Activated T-cell treated with anti-CD3 and anti-CD28 coated beads, Interleukin-2, amount 50 U/mL, for 24 hours (primary cell): Measurements from ENCODE around the gene ALDH1B1.

ENCODE experiments used
- DNase-seq: peaks from one replicate; pipeline ENCODE4 v3.0.0-alpha.2; 2020
- H3K27ac Mint-ChIP-seq: 2 replicates; pipeline ENCODE4 v1.8.0; 2020; ENCODE audit warnings: mild to moderate bottlenecking, mixed read lengths
- H3K27me3 Mint-ChIP-seq: 2 replicates; pipeline ENCODE4 v1.8.0; 2020; ENCODE audit warnings: mixed read lengths
- H3K36me3 Mint-ChIP-seq: 2 replicates; pipeline ENCODE4 v1.8.0; 2020; ENCODE audit warnings: low read depth, mixed read lengths
- H3K4me1 Mint-ChIP-seq: 2 replicates; pipeline ENCODE4 v1.8.0; 2020; ENCODE audit warnings: low read depth, mixed read lengths
- H3K4me3 Mint-ChIP-seq: 2 replicates; pipeline ENCODE4 v1.8.0; 2020; ENCODE audit warnings: mild to moderate bottlenecking, moderate library complexity, mixed read lengths
- H3K9me3 Mint-ChIP-seq: 2 replicates; pipeline ENCODE4 v1.8.0; 2020; ENCODE audit warnings: mixed read lengths

The ALDH1B1 gene

DNA sequence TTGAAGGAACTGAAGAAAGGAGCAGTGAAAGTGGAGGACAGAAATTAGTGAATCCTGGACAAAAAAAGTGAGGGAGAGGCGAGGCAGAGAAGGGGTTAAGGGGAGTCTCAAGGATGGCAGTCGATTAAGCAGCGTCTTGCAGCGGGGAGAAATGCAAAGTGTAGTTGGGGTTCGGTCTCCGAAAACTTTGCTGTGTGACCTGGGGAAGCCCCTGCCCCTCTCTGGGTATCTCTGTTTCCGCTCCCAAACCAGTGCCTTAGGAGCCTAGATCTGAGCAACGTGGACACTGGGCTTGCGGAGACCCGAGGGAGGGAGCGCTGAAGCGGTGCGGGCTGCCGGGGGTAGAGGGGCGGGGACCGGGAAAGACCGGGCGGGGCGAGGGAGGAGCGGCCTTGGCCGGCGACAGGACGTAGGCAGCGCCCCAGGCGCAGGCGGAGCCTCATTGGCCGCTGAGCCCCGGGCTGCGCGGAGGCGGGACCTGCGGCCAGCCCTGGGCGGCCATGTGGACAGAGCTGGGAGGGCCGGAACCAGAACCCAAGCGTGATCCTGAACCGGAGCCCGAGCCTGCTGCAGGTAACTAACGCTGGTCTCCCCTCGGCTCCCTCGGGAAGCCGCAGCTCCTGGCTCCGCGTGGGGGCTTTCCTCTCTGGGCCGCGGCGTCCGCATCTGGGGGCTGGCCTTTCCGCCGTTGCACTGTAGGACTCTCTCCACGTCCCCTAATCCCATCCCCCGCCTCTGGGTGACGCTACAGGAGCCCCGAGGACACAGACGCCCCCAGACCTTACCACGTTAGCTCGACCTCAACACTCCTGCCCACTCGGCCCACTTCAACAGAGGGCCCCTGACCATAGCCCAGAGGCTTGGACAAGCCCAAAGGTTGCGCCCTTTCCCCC, at the start of gene ALDH1B1:
TSS of gene ALDH1B1 (plus strand) at position 468 of the 893 bp plus-strand sequence. CDS start 3,047 bp downstream, outside the sequence.
- DNase-seq, result peak; percentile 88
- H3K4me1 Mint-ChIP-seq, result peaks cover 20% of the 10 kb centered on the region
- peaks cover 15% of the 10 kb centered on the region for H3K27me3 Mint-ChIP-seq
- H3K27ac Mint-ChIP-seq, result peak within 1 kb of the TSS; percentile 91
- peaks cover 4% of the 10 kb centered on the region for H3K9me3 Mint-ChIP-seq
- H3K4me3 Mint-ChIP-seq, result peak within 1 kb of the TSS; percentile 93
- peaks cover 37% of the 10 kb centered on the region for H3K36me3 Mint-ChIP-seq

DNA sequence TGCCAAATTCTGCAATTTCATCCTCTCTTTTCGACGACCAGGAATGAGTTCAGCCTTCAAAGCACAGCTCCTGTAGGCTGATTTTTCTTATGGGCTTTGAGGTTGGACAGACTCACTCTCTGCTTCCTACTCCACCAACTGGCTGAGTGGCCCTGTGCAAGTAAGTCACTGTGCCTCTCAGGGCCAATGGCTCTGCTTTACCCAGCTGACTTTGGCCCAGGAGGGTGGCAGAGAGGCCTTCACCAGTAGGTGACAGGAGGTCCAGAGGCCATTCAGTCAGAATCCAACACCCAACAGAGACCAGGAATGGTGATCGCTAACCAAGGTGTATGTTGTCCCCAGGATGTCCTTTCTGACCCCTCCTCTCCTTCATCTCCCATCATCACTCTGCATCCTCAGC, 49.5 kb upstream of the ALDH1B1 start:
- no peaks in the 10 kb centered on the region for H3K36me3 Mint-ChIP-seq
- no peaks in the 10 kb centered on the region for H3K9me3 Mint-ChIP-seq
- no peak overlapping the region for H3K4me3 Mint-ChIP-seq
- no peak for DNase-seq
- no peaks in the 10 kb centered on the region for H3K27me3 Mint-ChIP-seq
- H3K27ac Mint-ChIP-seq, result no peak overlapping the region
- H3K4me1 Mint-ChIP-seq, result peaks cover 6% of the 10 kb centered on the region

DNA sequence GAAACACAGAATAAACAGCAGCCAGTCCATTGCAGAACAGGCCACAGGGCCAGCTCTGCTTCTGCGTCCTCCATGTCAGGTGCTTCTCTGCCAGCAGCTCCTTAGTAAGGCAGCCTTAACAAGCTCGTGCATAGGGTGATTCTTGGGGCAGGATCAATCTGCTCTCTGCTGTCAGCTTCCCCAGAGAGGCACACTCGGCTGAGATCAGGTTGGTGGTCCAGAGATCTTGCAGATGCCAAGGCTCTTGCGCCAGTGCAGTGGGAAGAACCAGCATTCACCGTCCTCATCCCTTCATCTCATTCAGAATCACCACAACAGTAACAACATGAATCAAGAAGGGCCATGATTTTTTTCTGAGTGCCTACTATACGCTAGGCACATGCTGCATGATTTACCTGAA, 49.0 kb upstream of the ALDH1B1 start:
- H3K27ac Mint-ChIP-seq, result no peak overlapping the region
- H3K4me3 Mint-ChIP-seq, result no peak overlapping the region
- H3K36me3 Mint-ChIP-seq, result no peaks in the 10 kb centered on the region
- no peaks in the 10 kb centered on the region for H3K27me3 Mint-ChIP-seq
- no peak for DNase-seq
- H3K4me1 Mint-ChIP-seq, result peaks cover 6% of the 10 kb centered on the region
- H3K9me3 Mint-ChIP-seq, result no peaks in the 10 kb centered on the region

DNA sequence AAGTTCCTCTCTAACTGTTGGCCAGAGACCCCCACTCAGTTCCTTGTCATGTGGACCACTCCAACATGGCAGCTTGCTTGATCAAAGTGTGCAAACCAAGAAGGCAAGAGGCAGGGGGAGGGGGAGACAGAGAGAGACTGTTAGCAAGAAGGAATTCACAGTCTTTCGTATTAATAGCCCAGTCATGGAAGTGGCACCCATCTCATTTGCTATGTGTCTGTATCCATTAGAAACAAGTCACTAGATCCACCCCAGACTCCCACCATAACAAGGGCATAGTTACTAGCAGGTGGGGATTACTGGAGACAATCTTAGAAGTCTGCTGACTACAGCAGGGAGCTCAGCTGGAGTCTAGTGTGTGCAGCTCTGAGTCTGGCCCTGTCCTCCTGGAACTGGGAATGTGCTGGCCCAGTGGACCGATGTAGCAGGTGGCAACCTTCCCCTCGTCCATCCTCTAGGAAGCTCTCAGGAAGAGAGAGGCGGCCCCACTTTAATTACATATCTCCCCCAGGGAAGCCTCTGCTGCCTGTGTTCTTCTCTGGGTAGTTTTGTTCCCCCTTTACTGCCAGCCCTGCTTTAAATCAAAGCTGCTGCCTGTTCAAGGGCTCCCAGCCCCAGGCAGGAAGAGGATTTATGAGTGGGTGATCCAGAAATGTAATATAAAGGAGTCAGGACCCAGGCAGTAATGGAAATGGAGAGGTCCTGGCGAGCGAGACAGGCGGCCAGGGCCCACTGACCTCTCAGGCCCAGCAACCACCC, 47.8 kb upstream of the ALDH1B1 start:
- Mint-ChIP-seq H3K27me3 (peaks cover 5% of the 10 kb centered on the region), H3K27ac (no peak overlapping the region), H3K9me3 (no peaks in the 10 kb centered on the region), H3K4me3 (no peak overlapping the region), H3K36me3 (no peaks in the 10 kb centered on the region), H3K4me1 (no peaks in the 10 kb centered on the region)
- DNase-seq, result no peak

DNA sequence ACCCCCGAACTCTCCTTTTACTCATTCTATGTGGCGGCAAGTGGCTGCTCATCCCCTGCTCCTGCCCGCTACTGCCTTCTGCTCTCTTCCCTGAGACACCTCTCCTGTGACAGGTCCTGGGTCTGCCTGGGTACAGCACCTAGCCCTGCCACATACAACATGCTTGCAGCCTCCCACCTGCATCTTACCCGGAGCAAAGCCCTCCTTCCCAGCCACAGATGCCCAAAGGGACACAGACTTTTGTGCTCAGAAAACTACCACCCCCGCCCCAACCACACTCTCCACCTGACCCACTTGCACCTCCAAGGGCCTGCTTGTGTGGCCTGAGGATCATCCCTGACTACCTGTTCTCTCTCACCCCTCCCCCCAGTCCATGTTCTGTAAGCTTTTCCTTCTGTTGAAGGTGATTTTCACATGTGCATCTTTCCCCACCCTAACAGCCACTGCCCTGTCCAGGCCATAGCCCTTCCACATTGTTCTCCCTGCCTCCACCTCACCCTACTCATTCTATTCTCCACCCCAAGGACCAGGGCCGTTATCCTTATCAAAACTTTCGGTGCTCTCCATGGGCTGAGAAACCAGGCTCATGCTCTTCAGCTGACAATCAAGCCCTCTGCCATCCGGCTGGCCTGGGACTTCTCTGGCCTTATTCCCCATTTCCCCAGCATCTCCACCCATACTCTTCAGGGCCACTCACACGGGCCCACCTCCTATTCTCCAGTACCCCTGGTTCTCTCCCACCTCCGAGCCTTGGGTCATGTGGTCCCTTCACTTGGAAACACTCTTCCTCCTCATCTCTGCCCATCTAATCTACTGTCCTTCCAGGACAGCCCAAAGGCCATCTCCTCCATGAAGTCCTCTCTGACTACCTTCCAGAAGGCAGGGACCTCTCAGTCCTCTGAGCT, 46.4 kb upstream of the ALDH1B1 start:
- Mint-ChIP-seq H3K27ac (no peak overlapping the region), H3K4me1 (no peaks in the 10 kb centered on the region), H3K27me3 (peaks cover 8% of the 10 kb centered on the region), H3K9me3 (no peaks in the 10 kb centered on the region), H3K4me3 (no peak overlapping the region), H3K36me3 (no peaks in the 10 kb centered on the region)
- DNase-seq, result no peak

DNA sequence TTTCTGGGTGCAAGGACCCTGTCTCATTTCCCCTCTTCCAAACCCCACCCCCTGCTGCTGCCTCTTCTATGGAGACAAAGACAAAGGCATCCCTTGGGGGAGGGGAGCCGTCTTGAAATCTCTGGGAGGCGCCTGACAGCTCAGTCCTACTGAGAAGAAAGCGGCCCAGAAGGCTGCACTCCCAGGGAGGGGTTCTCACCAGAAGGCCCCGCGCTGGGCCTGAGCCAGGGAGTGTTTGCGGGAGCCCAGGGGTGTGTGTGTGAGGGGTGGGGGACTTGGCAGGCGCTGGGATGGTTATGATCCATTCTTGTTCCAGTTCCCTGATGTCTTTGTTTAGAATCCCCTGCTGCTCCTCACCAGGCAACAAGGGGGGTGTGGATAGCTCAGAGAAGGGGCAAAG, 45.7 kb upstream of the ALDH1B1 start:
- no peaks in the 10 kb centered on the region for H3K9me3 Mint-ChIP-seq
- H3K27me3 Mint-ChIP-seq, result peaks cover 8% of the 10 kb centered on the region
- no peak overlapping the region for H3K4me3 Mint-ChIP-seq
- no peaks in the 10 kb centered on the region for H3K4me1 Mint-ChIP-seq
- no peak for DNase-seq
- no peak overlapping the region for H3K27ac Mint-ChIP-seq
- H3K36me3 Mint-ChIP-seq, result no peaks in the 10 kb centered on the region

DNA sequence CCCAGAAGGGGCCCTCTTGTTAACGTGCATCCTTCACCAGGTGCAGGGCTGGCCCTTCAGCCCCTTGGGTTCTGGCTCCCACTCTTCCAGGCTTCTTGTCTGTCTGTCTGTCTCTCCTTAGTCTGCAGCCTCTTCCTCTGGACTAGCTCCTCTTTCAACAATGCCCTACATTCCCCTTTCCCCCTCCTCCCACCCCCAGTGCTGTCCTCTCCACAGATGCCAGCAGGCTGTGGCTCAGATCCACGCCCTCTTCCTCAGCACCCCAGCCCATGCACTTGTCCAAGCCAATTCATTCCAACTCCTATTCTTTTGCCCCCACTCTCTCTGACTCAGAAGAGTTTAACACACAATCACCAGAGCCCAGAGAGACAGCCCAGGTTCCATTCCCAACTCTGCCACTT, 45.2 kb upstream of the ALDH1B1 start:
- Mint-ChIP-seq H3K27ac (no peak overlapping the region), H3K27me3 (peaks cover 8% of the 10 kb centered on the region), H3K9me3 (no peaks in the 10 kb centered on the region), H3K36me3 (no peaks in the 10 kb centered on the region), H3K4me1 (no peaks in the 10 kb centered on the region), H3K4me3 (no peak overlapping the region)
- DNase-seq, result no peak

DNA sequence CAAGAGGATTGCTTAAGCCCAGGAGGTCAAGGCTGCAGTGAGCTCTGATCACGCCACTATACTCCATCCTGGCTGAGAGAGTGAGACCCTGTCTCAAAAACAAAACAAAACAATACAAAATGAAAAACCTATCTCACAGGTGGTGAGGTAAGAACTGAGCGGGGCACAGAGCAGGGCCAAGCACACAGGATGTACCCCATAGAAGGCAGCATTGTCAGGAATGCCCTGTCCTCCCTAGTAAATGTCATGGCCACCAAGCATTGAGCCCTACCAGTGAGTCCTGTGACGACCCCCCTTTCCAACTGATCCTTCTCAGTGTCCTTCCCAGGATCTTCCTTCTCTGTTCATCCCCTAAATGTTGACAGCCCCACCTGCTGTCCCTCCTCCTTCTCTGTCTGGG, 44.6 kb upstream of the ALDH1B1 start:
- DNase-seq, result no peak
- H3K4me1 Mint-ChIP-seq, result no peaks in the 10 kb centered on the region
- no peak overlapping the region for H3K27ac Mint-ChIP-seq
- peaks cover 8% of the 10 kb centered on the region for H3K27me3 Mint-ChIP-seq
- no peak overlapping the region for H3K4me3 Mint-ChIP-seq
- H3K9me3 Mint-ChIP-seq, result no peaks in the 10 kb centered on the region
- no peaks in the 10 kb centered on the region for H3K36me3 Mint-ChIP-seq

DNA sequence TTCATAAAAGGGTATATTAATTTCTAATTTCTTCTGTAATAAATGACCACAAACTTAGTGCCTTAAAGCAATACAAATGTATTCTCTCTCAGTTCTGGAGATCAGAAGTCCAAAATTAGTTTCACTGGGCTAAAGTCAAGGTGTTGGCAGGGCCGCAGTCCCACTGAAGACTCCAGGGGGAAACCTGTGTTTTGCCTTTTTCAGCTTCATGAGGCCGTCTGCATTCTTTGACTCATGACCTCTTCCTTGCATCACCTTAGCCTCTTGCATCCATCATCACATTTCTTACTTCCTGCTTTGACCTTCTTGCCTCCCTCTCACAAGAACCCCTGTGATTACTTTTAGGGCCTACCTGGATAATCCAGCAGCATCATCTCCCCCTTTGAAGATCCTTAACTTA, 42.0 kb upstream of the ALDH1B1 start:
- no peaks in the 10 kb centered on the region for H3K4me1 Mint-ChIP-seq
- no peak overlapping the region for H3K4me3 Mint-ChIP-seq
- H3K27ac Mint-ChIP-seq, result no peak overlapping the region
- no peaks in the 10 kb centered on the region for H3K36me3 Mint-ChIP-seq
- DNase-seq, result no peak
- H3K9me3 Mint-ChIP-seq, result no peaks in the 10 kb centered on the region
- peaks cover 8% of the 10 kb centered on the region for H3K27me3 Mint-ChIP-seq

DNA sequence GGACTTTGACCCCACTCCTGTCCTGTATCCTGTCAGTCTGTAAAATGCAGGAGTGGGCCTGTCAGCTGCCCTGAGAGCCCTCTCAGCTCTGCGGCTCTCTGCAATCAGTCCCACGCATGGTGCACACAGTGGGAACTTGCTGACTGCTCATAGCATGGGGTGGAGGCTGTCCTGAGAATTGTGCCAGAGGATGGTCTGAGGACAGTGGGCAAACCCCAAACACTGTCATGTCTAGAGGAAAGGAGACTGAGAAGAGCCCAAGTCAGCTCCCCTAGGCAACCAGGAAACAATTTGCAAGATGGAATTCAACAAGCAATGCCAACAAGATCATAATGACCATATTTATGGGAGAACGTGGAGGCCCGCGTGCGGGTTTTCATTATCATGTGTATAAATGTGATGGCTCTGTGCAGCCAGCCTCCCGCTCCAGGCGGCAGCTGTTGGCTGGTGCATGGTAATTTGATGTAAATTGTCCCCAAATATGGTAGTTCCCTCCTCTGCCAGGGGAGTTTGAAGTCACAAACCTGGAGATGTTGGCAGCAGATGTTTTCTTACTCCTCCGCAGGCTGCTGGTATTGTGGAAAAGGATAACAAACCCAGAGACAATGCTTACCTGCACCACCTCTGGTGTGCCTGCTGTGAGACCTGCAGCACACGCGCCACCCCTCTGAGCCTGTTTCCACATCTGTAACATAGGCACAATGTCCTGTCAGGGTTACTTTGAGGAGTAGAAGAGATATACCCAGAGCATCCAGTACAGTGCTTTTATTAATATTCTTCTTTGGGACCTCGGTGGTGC, 39.8 kb upstream of the ALDH1B1 start:
- H3K4me1 Mint-ChIP-seq, result no peaks in the 10 kb centered on the region
- no peak overlapping the region for H3K27ac Mint-ChIP-seq
- no peak for DNase-seq
- H3K36me3 Mint-ChIP-seq, result no peaks in the 10 kb centered on the region
- H3K4me3 Mint-ChIP-seq, result no peak overlapping the region
- no peaks in the 10 kb centered on the region for H3K9me3 Mint-ChIP-seq
- peaks cover 8% of the 10 kb centered on the region for H3K27me3 Mint-ChIP-seq

DNA sequence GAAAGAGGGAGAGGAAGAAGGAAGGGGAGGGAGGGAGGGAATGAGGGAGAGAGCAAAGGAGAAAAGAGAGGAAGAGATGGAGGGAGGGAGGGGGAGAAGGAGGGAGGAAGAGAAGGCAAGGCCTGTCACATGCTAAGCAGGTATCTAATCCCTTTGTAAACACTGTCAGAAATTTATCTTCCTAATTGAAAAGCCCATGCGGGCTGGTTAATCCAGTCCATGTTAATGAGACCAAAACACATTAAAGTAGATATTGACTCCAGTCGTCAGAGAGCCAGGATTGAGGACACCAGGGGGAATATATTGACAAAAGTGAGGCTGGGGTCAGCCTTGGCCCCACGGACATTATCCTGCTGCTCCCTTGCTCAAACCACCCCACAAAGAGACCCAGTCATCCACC, 37.4 kb upstream of the ALDH1B1 start:
- H3K27me3 Mint-ChIP-seq, result no peaks in the 10 kb centered on the region
- H3K36me3 Mint-ChIP-seq, result no peaks in the 10 kb centered on the region
- H3K4me3 Mint-ChIP-seq, result no peak overlapping the region
- H3K9me3 Mint-ChIP-seq, result no peaks in the 10 kb centered on the region
- DNase-seq, result no peak
- no peaks in the 10 kb centered on the region for H3K4me1 Mint-ChIP-seq
- no peak overlapping the region for H3K27ac Mint-ChIP-seq

DNA sequence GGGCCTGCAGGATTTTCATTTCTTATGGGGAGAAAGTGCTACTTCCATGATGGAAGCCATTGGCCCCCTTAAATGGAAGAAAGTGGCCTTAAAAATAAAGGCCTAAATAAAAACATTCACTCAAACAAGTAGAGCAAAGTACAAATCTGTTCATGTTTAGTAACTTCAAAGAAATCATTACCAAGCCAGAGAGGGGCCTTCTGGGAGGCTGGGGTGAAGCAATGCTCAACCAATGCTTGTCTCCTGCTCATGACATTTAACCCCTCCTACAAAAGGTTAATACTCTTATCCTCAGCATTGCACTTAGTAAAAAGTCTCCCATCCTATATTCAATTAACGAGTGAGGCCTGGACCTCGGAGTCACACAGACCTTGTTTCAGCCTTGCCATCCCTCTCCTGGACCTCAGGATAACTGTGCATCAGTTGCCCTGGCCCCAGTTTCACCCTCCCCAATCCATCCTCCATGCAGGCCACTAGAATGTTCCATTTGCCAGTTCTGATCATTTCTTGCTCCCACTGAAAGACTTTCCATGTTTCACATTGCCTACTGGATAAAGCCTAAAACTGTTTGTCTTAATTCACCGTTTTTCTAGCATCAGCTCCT, 36.9 kb upstream of the ALDH1B1 start:
- H3K27me3 Mint-ChIP-seq, result no peaks in the 10 kb centered on the region
- H3K4me3 Mint-ChIP-seq, result no peak overlapping the region
- no peak for DNase-seq
- no peaks in the 10 kb centered on the region for H3K4me1 Mint-ChIP-seq
- no peak overlapping the region for H3K27ac Mint-ChIP-seq
- no peaks in the 10 kb centered on the region for H3K36me3 Mint-ChIP-seq
- H3K9me3 Mint-ChIP-seq, result no peaks in the 10 kb centered on the region

DNA sequence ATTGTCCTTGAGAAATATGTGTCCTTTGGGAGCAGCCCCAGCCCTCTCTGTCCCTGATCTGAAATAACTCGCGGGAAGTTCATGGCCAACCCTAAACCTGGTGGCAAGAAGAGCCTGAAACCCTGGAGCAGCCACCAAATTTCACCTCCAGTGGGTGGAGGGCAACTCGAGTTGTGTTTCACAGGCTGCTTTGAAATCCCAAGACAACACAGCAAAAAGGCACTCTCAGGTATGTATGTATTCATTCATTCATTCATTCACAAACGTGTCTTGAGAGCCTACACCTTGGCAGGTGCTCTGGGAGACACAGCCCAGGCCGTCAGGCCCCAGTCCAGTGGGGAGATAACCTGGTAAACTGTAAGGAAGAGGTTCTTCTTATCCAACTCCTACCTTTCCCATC, 35.7 kb upstream of the ALDH1B1 start:
- H3K4me3 Mint-ChIP-seq, result no peak overlapping the region
- no peak overlapping the region for H3K27ac Mint-ChIP-seq
- H3K4me1 Mint-ChIP-seq, result no peaks in the 10 kb centered on the region
- no peaks in the 10 kb centered on the region for H3K9me3 Mint-ChIP-seq
- H3K27me3 Mint-ChIP-seq, result no peaks in the 10 kb centered on the region
- DNase-seq, result no peak
- no peaks in the 10 kb centered on the region for H3K36me3 Mint-ChIP-seq
